HCT116 (cell line): ENCODE data around the gene TRPM1. TPM values are rescaled to one million over a fixed set of nuclear protein-coding genes. Genes with fewer than 3 reads are reported as not detected.

Experiments
- ATAC-seq: fragments of 200-7000 bp; cut with Tn5 transposase; 2 replicates; pipeline ENCODE4 v1.9.1; 2020; ENCODE audit warnings: mild to moderate bottlenecking, moderate library complexity
- BruUV-seq: library from RNA; stranded (reverse); fragments of 400-500 nt; replicated peaks from 2 replicates; lab custom pipeline; 2021; lab: Mats Ljungman, UMichigan
- CTCF ChIA-PET: fragments of 300-600 bp; sonication (Branson Sonifier 250); formaldehyde crosslinking; loops from one replicate; lab custom pipeline; 2021; ENCODE audit warnings: antibody characterized with exemption; lab: Charles Lee
- POLR2A ChIA-PET: fragments of 300-600, 350-600 bp; sonication (Branson Sonifier 250); formaldehyde crosslinking; loops from one replicate; lab custom pipeline; 2021; ENCODE audit warnings: antibody characterized with exemption; lab: Charles Lee
- RAD21 ChIA-PET, 2 experiments: fragments of 300-600 bp; sonication (Branson Sonifier 250); formaldehyde crosslinking; loops; one replicate each; lab custom pipeline; 2023; ENCODE audit warnings: low total read pairs in 2 of 2; ENCODE audit not compliant: uncharacterized antibody in 2 of 2, unreplicated experiment in 2 of 2, low non-redundant PET in 1 of 2; lab: Charles Lee
- DNase-seq: peaks from one replicate; pipeline ENCODE4 v3.0.0-alpha.2; 2010; ENCODE audit warnings: low read depth, low spot score
- H2AFZ ChIP-seq: fragments of 200-600 bp; shearing (Covaris generic), sonication (generic); 2 replicates; pipeline ENCODE4 v1.6.1; 2017; ENCODE audit warnings: low read depth, mixed run types, mixed read lengths, antibody characterized with exemption, low read length; ENCODE audit not compliant: poor library complexity, severe bottlenecking
- H3K27ac ChIP-seq: 2 replicates; pipeline ENCODE4 v1.5.1; 2012; ENCODE audit warnings: low read depth, low read length
- H3K27me3 ChIP-seq: fragments of 200-600 bp; sonication (generic); 2 replicates; pipeline ENCODE4 v1.6.1; 2016; ENCODE audit warnings: mixed run types, low read length, mixed read lengths; ENCODE audit not compliant: insufficient read depth
- H3K36me3 ChIP-seq, 2 experiments: fragments of 200-500 bp in 1 of 2; fragments of 200-600 bp in 1 of 2; sonication (Bioruptor generic) in 1 of 2; sonication (generic) in 1 of 2; 2 replicates each; pipeline versions ENCODE4 v1.5.1 to v1.6.1; 2014 to 2016; ENCODE audit warnings: low read length in 2 of 2, inconsistent platforms in 1 of 2, mixed read lengths in 1 of 2, mixed run types in 1 of 2; ENCODE audit not compliant: insufficient read depth in 2 of 2, control insufficient read depth in 1 of 2
- H3K4me1 ChIP-seq, 2 experiments: fragments of 200-600 bp in 1 of 2; sonication (generic) in 1 of 2; 2 replicates each; pipeline versions ENCODE4 v1.5.1 to v1.6.1; 2012 to 2017; ENCODE audit warnings: low read length in 2 of 2, inconsistent platforms in 1 of 2, mild to moderate bottlenecking in 1 of 2, mixed read lengths in 1 of 2, mixed run types in 1 of 2, moderate library complexity in 1 of 2; ENCODE audit not compliant: insufficient read depth in 2 of 2, control insufficient read depth in 1 of 2
- H3K4me2 ChIP-seq: fragments of 200-600 bp; sonication (generic); 2 replicates; pipeline ENCODE4 v1.6.1; 2017; ENCODE audit warnings: mixed run types, low read length, mixed read lengths
- H3K4me3 ChIP-seq, 2 experiments: fragments of 200-600 bp in 1 of 2; sonication (generic) in 1 of 2; replicated peaks in 1 of 2; 2 replicates each; pipeline ENCODE4 v1.5.1; 2011 to 2016; ENCODE audit warnings: low read length in 2 of 2, control low read depth in 1 of 2, low read depth in 1 of 2, mild to moderate bottlenecking in 1 of 2, mixed read lengths in 1 of 2, mixed run types in 1 of 2
- H3K79me2 ChIP-seq: fragments of 200-600 bp; sonication (generic); 2 replicates; pipeline ENCODE4 v1.6.1; 2017; ENCODE audit warnings: mild to moderate bottlenecking, mixed run types, low read length, moderate library complexity, mixed read lengths; ENCODE audit not compliant: insufficient read depth
- H3K9ac ChIP-seq: fragments of 200-600 bp; sonication (generic); 2 replicates; pipeline ENCODE4 v1.6.1; 2016; ENCODE audit warnings: low read length, mixed read lengths
- H3K9me2 ChIP-seq: fragments of 200-600 bp; sonication (generic), shearing (Covaris generic); 2 replicates; pipeline ENCODE4 v1.6.1; 2017; ENCODE audit warnings: mixed run types, mild to moderate bottlenecking, moderate library complexity; ENCODE audit not compliant: insufficient read depth
- H3K9me3 ChIP-seq, 2 experiments: fragments of 200-500 bp in 1 of 2; fragments of 200-600 bp in 1 of 2; sonication (Bioruptor generic) in 1 of 2; sonication (generic) in 1 of 2; 2 replicates each; pipeline ENCODE4 v1.6.1; 2014 to 2017; ENCODE audit warnings: low read length in 2 of 2, mixed read lengths in 2 of 2, inconsistent platforms in 1 of 2, low read depth in 1 of 2, mild to moderate bottlenecking in 1 of 2, mixed run types in 1 of 2, moderate library complexity in 1 of 2; ENCODE audit not compliant: control insufficient read depth in 1 of 2, insufficient read depth in 1 of 2
- H4K20me1 ChIP-seq: fragments of 200-600 bp; sonication (generic), shearing (Covaris generic); 2 replicates; pipeline ENCODE4 v1.6.1; 2017; ENCODE audit warnings: mixed run types, mild to moderate bottlenecking, moderate library complexity; ENCODE audit not compliant: insufficient read depth
- CEBPB ChIP-seq: IDR thresholded peaks from 2 replicates; pipeline ENCODE4 v1.6.1; 2012; ENCODE audit warnings: low read depth
- CTCF ChIP-seq, 3 experiments: fragments of 200-600 bp in 1 of 3; sonication (generic) in 1 of 3; IDR thresholded peaks in 2 of 3; conservative IDR thresholded peaks in 1 of 3; 2 replicates each; pipeline ENCODE4 v1.5.1; 2012 to 2017; ENCODE audit warnings: low read depth in 2 of 3, low read length in 2 of 3, antibody characterized with exemption in 1 of 3, borderline replicate concordance in 1 of 3, control low read depth in 1 of 3, mild to moderate bottlenecking in 1 of 3, mixed read lengths in 1 of 3, mixed run types in 1 of 3, moderate library complexity in 1 of 3; ENCODE audit not compliant: insufficient read depth in 1 of 3
- EZH2phosphoT487 ChIP-seq: fragments of 200-600 bp; IDR thresholded peaks from 2 replicates; pipeline ENCODE4 v1.6.1; 2018; ENCODE audit warnings: antibody characterized with exemption, borderline replicate concordance
- FOSL1 ChIP-seq: IDR thresholded peaks from 2 replicates; pipeline ENCODE4 v1.6.1; 2012; ENCODE audit warnings: low read depth
- POLR2A ChIP-seq: IDR thresholded peaks from 2 replicates; pipeline ENCODE4 v1.7.0; 2011; ENCODE audit warnings: borderline replicate concordance; ENCODE audit not compliant: insufficient read depth, insufficient read length; ENCODE audit errors: extremely low read depth
- RAD21 ChIP-seq: IDR thresholded peaks from 2 replicates; pipeline ENCODE4 v1.6.1; 2012; ENCODE audit warnings: low read depth, mild to moderate bottlenecking
- SIN3A ChIP-seq: IDR thresholded peaks from 2 replicates; pipeline ENCODE4 v1.6.1; 2012; ENCODE audit warnings: low read depth
- SP1 ChIP-seq: IDR thresholded peaks from 2 replicates; pipeline ENCODE4 v1.6.1; 2012; ENCODE audit warnings: low read depth
- TCF7L2 ChIP-seq: IDR thresholded peaks from 2 replicates; pipeline ENCODE4 v1.7.0; 2011; ENCODE audit warnings: borderline replicate concordance, inconsistent platforms; ENCODE audit not compliant: insufficient read depth, insufficient read length; ENCODE audit errors: extremely low read depth
- intact Hi-C: fragments of 100-400 bp; cut with micrococcal nuclease; formaldehyde crosslinking; loops from 2 replicates; pipeline ENCODE4 v1.10.0; 2022
- total RNA-seq: library from RNA; stranded (reverse); gene quantifications from one replicate; pipeline ENCODE4 v1.2.1, GENCODE V29; 2021; ENCODE audit not compliant: unreplicated experiment

TRPM1 gene
- total RNA-seq, 1 experiment from 2014 or later, result not detected

GRCh38 chr15:31058236-31058962 lies 43.1 kb downstream of the TRPM1 start:
- DNase-seq (no peak), ATAC-seq (no peak)
- H3K36me3 ChIP-seq, result no peaks in the 10 kb centered on the region
- H3K4me3 ChIP-seq, result no peak overlapping the region
- ChIA-PET CTCF (no interaction called here), POLR2A (no interaction called here), RAD21 (no interaction called here)
- intact Hi-C loops, result no loop called here
- BruUV-seq, result no TSS peak
- H2AFZ ChIP-seq, result no peak overlapping the region
- no peaks in the 10 kb centered on the region for H3K9me2 ChIP-seq
- H3K9me3 ChIP-seq, result no peaks in the 10 kb centered on the region
- TF ChIP-seq POLR2A, result no peak
- no peak for TF ChIP-seq RAD21
- no peak for TF ChIP-seq TCF7L2
- no peak for TF ChIP-seq SP1
- no peak for TF ChIP-seq FOSL1
- TF ChIP-seq CTCF (IDR thresholded peaks at IDR 0.05 in 2 of 3, conservative IDR thresholded peaks at IDR 0.05 in 1 of 3; ENCODE audit: borderline replicate concordance in 1 of 3, insufficient read depth in 1 of 3, low read depth in 2 of 3, low read length in 2 of 3), result no peak
- no peak for TF ChIP-seq CEBPB
- no peak for TF ChIP-seq SIN3A
- no peak for TF ChIP-seq EZH2phosphoT487
- no peaks in the 10 kb centered on the region for H4K20me1 ChIP-seq
- H3K27me3 ChIP-seq, result no peaks in the 10 kb centered on the region
- H3K27ac ChIP-seq, result no peak overlapping the region
- no peak overlapping the region for H3K4me2 ChIP-seq
- no peak overlapping the region for H3K9ac ChIP-seq
- no peaks in the 10 kb centered on the region for H3K79me2 ChIP-seq
- H3K4me1 ChIP-seq, result no peaks in the 10 kb centered on the region
